Colonic mucosa (tissue), 4 donors: ENCODE measurements around the gene KRAS. TPM values are rescaled to one million over a fixed set of nuclear protein-coding genes. Genes with fewer than 3 reads are reported as not detected.

Source experiments
- DNase-seq: peaks from one replicate; pipeline ENCODE4 v3.0.0-alpha.2; 2020
- H3K27ac ChIP-seq: fragments of 200-600 bp; one replicate; pipeline ENCODE4 v1.8.0; 2021
- H3K27me3 ChIP-seq: fragments of 200-600 bp; one replicate; pipeline ENCODE4 v1.8.0; 2021
- H3K36me3 ChIP-seq: fragments of 200-600 bp; one replicate; pipeline ENCODE4 v1.8.0; 2021
- H3K4me1 ChIP-seq: fragments of 200-600 bp; one replicate; pipeline ENCODE4 v1.8.0; 2021; ENCODE audit warnings: mild to moderate bottlenecking
- H3K4me3 ChIP-seq: fragments of 200-600 bp; one replicate; pipeline ENCODE4 v1.8.0; 2021
- H3K9ac ChIP-seq, 2 donors: one replicate each; pipeline ENCODE4 v1.7.0; 2013; ENCODE audit warnings: control low read depth in 2 of 2, low read depth in 2 of 2, low read length in 2 of 2
- H3K9me3 ChIP-seq: fragments of 200-600 bp; one replicate; pipeline ENCODE4 v1.8.0; 2021
- CTCF ChIP-seq: fragments of 200-600 bp; IDR thresholded peaks from one replicate; pipeline ENCODE4 v1.8.0; 2022; ENCODE audit warnings: antibody characterized with exemption, mild to moderate bottlenecking
- intact Hi-C: fragments of 100-400 bp; cut with DNase I; formaldehyde crosslinking; loops from one replicate; pipeline ENCODE4 v1.14.1; 2022
- total RNA-seq, 2 donors: library from RNA; stranded (reverse); fragmentation: NEBNext Ultra II Directional in 1 of 2; extraction: Animal tissue kit (Norgen Biotek cat#: 25700) in 1 of 2; gene quantifications; one replicate each; pipeline ENCODE4 v1.2.1, GENCODE V29; 2021
- donor health status: healthy.
- donor health status: DM: no; HTN: no; CAD: no.
- donor health status: DM: no; HTN: no; CAD: no.

KRAS gene
- total RNA-seq, 2 donors from 2014 or later, result 53.8 to 84.4 TPM

- Histone ChIP-seq H3K27ac (no peak overlapping the region), H3K9ac (no peak overlapping the region), H3K36me3 (no peaks in the 10 kb centered on the region), H3K4me3 (no peak overlapping the region), H3K4me1 (no peaks in the 10 kb centered on the region), H3K9me3 (no peaks in the 10 kb centered on the region), H3K27me3 (no peaks in the 10 kb centered on the region)
- DNase-seq, result no peak
- intact Hi-C loops, result no loop called here
- no peak for TF ChIP-seq CTCF
These were observed 62.9 kb downstream of the KRAS start for GRCh38 chr12:25187781-25188180.

DNA sequence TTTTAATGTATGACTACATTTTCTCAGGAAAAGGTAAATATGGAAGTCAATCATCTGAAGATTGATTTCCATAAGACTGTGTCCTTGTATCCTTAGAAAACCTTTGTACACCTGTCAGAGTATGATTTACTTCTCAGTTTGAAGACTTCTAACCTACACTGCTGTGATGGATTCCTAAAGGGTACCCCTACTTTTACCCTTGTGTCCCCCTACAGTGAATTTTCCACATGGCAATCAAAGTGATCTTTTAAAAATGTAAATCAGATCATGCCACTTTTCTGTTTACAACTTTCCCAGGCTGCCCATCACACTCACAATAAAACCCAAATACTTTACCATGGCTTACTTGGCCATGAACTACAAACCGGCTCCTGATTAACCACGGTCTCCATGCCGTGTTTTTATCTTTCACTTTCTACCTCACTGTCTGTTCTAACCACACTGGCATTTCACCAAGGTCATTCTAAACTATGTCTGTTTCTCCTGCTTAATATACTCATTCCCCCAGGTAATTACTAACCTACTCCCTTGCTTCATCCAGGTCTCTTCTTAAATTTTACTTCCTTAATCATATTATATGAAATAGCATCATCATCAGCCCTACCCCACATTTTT, 63.8 kb downstream of the KRAS start:
- Histone ChIP-seq H3K4me1 (no peaks in the 10 kb centered on the region), H3K9me3 (no peaks in the 10 kb centered on the region), H3K36me3 (no peaks in the 10 kb centered on the region), H3K9ac (no peak overlapping the region), H3K27ac (no peak overlapping the region), H3K27me3 (no peaks in the 10 kb centered on the region), H3K4me3 (no peak overlapping the region)
- TF ChIP-seq CTCF, result no peak
- intact Hi-C loops, result no loop called here
- no peak for DNase-seq

DNA sequence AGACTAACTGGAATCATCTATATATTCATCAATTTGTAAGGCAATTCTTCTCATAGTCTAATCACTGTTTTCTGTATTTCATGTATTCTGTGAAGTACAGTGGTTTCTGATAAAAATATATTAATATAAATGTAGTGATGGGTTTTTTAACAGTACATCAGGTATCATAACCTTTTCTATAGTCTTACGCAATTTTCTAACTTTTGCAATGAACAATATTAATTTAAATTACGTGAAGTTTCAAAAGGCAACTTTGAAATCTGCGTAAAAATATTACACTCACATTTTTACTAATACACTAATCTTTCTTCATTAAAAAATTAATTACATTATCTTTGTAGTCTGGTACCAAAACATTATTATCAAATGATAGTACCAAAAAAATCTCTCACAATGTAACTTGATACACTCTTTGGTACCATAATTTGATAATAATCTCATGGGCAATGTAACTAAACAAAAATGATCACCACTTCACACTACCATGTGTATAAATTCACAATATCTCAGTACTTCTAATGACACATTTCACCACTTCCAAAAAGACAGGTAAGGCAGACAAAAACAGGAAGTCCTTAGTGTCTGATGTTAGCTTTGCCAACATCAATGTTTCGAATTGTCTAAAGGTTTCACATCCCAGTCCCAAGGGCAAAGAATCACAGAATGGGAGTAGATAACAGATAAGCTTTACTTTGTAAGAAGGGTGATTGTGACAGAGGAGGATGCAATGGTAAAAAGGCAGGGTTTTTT, 64.5 kb downstream of the KRAS start:
- intact Hi-C loops, result no loop called here
- Histone ChIP-seq H3K4me1 (no peaks in the 10 kb centered on the region), H3K4me3 (no peak overlapping the region), H3K9ac (no peak overlapping the region), H3K27me3 (no peaks in the 10 kb centered on the region), H3K27ac (no peak overlapping the region), H3K9me3 (no peaks in the 10 kb centered on the region), H3K36me3 (no peaks in the 10 kb centered on the region)
- no peak for DNase-seq
- TF ChIP-seq CTCF, result no peak

- Histone ChIP-seq H3K9ac (no peak overlapping the region), H3K9me3 (no peaks in the 10 kb centered on the region), H3K4me1 (no peaks in the 10 kb centered on the region), H3K36me3 (no peaks in the 10 kb centered on the region), H3K4me3 (no peak overlapping the region), H3K27me3 (no peaks in the 10 kb centered on the region), H3K27ac (no peak overlapping the region)
- DNase-seq, result no peak
- intact Hi-C loops, result no loop called here
- TF ChIP-seq CTCF, result no peak
These were observed 66.6 kb downstream of the KRAS start for GRCh38 chr12:25184132-25184531.

- intact Hi-C loops, result no loop called here
- no peak for TF ChIP-seq CTCF
- Histone ChIP-seq H3K9ac (no peak overlapping the region), H3K9me3 (no peaks in the 10 kb centered on the region), H3K27ac (no peak overlapping the region), H3K4me3 (no peak overlapping the region), H3K27me3 (no peaks in the 10 kb centered on the region), H3K36me3 (no peaks in the 10 kb centered on the region), H3K4me1 (no peaks in the 10 kb centered on the region)
- DNase-seq, result no peak
These were observed 68.0 kb downstream of the KRAS start for GRCh38 chr12:25182765-25183164.
